CD4-positive, alpha-beta T cell treated with Interleukin-2 at 100 ng/mL for 4 hours (primary cell): Measurements from ENCODE around the gene ZMPSTE24.
"Not testable (repeated sequence)": the region's sequence is repeated elsewhere in the genome, so short reads cannot be mapped to it uniquely, and the experiment has no call there.

ENCODE experiments used
- DNase-seq: peaks from one replicate; pipeline ENCODE4 v3.0.0-alpha.2; 2020; ENCODE audit warnings: low spot score

ZMPSTE24 gene

DNA sequence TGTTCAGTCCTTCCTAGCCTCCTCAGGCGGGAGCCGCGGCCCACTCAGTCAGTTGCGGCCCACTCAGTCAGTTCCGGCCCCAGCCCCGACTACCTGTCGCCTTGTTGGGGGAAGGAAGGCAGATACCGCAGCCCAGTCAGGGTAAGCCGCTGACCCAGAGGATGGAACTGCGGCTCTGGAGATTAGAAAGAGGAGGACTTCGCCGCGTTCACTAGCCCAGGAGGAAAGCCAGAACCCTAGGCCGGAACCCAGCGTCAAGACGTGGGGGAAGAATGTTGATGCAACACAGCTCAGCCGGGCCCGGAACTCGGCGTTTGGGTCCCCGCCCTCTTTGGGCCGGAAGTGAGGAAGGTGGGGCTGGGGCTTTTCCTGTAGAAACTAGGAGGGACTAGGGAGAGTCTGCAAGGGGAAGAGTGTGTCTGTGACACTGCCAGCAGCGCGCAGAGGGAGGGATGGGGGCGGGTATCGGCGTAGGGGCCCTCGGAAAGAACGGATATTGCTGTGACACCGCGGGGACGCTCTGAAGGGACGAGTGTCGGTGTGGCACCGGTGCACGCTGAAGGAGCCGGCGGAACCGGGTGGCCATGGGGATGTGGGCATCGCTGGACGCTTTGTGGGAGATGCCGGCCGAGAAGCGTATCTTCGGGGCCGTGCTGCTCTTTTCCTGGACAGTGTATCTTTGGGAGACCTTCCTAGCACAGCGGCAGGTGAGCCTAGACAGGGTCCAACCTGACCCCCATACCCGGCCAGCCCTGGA lies at the start of gene ZMPSTE24:
Gene ZMPSTE24 (plus strand): TSS at position 549 of the 757 bp plus-strand sequence. CDS start 36 bp downstream, at position 585.
- peak; percentile 98 for DNase-seq

DNA sequence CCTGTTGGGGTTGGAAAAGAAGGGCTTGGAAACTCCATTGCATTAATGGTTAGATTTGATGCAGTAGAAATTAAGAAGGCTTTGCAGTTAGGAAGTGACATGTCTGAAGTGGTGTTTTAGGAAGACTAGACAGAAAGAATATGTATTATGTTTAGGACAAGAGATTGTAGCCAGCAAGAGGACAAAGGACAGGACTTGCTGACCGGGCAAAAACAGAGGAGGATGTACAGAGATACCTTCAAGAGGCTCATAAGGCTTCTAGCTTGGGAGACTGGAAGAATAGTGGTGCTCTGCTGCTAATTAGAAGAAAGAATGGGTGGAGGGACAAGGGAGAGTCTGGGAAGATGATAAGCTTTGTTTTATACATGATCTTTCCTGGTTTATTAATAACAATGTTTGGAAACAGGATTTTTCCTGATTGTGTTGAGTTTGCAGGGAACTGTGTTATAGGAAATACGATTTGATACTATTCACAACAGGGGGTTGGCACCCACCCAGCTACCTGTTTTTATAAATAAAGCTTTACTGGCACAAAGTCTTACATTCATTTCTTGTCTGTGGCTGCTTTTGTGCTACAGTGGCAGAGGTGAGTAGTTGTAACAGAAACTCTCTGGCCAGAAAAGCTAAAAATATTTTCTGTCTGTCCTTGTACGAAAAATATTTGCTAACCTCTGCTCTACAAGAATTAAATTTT lies 47.4 kb upstream of the ZMPSTE24 start:
- no peak for DNase-seq

DNA sequence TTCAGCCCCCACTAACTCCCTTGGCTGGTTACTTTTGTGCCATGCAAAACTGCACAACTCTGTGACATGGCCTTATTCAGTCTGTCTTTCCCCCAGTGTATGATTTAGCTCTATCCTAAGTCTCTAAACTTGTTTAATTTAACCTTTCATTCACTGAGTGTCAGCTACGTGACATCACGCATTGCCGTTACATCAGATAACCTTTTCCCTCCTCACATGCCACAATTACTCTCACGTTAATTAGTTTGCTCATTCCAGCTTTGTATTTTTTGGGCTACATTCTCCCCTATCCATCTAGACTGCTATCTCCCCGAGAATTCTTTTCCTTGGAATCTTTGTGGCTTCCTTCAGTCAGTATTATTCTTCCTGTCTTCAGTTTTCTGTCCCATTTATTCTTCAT lies 39.7 kb upstream of the ZMPSTE24 start:
- DNase-seq: no peak

DNA sequence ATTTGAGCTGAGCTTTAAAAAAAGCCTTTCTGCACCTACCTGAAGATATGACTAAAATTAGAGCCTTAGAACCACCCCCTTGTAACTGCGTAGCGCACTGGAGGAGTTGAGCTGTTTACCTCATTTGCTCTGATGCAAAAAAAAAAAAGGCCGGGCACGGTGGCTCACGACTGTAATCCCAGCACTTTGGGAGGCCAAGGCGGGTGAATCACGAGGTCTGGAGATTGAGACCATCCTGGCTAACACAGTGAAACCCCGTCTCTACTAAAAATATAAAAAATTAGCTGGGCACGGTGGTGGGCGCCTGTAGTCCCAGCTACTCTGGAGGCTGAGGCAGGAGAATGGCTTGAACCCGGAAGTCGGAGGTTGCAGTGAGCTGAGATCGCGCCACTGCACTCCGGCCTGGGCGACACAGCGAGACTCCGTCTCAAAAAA lies 36.5 kb upstream of the ZMPSTE24 start:
- DNase-seq: not testable (repeated sequence)

DNA sequence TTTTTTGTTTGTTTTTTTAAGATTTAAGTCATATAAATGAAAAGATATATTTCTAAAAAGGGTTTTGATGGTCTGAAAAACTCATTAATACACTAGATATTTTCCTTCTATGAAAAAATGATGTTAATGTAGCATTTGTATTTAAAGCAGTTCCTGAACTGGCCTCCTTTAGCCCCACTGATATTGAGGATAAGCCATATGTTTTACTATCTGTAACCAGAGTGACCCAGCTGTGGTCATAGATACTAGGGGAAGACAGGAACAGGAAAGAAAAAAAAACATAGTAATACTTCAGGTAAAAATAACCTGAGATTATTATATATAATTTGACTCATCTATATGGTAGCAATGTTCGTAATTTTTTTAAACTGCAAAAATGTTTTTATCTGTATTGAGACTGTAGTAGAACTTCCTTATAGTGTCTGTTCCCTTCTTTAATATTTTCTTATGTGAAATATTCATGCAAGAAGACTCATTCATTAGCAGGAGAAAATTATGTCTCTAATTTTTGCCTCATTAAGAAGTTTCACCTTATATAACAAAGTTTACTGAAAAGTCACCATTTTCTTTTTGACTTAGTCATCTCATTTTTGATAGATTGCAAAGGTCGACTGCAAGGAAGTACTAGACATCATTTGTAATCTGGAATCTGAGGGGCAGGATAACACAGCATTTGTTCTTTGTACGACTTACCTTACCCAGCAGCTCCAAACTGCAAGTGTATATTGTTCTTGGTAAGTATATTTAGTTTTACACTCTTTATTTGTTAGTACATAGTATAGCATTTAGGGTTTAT lies 35.9 kb upstream of the ZMPSTE24 start:
- DNase-seq: no peak

DNA sequence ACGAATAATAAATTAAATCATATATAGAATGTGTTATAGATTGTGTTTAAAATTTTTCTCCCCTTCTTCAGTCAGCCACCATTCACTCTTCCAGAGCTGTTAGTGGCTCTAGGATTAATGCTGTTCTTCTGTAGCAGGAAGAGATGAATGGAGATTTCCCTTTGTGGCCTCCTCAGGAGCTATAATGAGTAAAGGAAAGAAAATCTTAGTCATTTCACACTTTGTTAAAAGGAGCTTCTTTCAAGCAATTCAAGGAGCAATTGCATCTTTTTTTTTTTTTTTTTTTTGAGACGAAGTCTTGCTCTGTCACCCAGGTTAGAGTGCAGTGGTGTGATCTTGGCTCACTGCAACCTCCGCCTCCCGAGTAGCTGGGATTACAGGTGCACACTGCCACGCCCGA lies 34.0 kb upstream of the ZMPSTE24 start:
- no peak for DNase-seq

DNA sequence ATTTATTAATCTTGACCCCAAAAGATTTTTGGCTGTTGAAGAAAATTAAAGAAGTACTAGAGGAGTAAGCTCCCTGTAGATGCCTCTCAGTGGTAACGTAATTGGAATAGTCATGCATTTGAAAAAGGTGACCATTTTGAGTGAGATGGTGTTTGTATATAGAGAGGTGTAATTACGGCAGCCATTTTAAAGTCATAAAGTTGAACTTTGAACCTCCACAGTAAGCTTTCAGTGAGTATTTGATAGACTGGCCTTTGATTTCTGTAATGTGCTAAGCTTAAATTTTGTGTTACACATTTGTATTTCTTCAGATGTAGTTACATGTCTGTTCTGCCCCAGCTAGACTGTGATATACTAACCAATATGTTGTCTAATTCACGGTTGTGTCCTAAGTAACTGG lies 31.8 kb upstream of the ZMPSTE24 start:
- no peak for DNase-seq

DNA sequence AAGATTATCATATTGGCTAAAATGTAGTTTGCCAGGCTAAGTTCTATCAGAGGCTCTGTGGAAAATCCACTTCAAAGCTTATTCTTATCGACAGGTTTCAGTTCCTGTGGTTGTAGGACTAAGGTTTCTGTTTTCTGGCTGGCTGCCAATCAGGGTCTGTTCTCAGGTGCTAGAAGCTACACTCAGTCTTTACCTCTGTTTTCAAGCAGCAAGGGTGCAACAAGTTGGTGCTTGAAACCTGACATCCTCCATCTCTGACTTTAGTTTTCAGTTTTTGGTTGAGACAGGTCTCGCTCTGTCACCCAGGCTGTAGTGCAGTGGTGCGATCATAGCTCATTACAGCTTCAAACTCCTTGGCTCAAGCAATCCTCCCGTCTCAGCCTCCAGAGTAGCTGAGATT lies 25.6 kb upstream of the ZMPSTE24 start:
- DNase-seq: peak; percentile 42

DNA sequence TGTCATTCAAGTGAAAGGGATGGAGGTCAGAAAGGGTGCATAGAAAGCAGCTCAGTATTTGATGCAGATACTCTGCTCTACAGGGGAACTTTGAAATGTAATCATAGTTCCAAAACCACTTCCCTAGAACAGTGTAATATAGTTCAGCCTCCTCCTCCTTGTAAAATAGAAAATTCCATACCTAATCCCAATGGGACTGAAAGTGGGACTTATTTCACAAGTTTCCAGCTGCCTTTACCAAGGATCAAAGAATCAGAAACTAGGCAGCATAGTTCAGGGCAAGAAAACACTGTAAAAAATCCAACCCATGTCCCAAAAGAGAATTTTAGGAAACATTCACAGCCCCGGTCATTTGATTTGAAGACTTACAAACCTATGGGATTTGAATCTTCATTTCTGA lies 18.4 kb upstream of the ZMPSTE24 start:
- no peak for DNase-seq

DNA sequence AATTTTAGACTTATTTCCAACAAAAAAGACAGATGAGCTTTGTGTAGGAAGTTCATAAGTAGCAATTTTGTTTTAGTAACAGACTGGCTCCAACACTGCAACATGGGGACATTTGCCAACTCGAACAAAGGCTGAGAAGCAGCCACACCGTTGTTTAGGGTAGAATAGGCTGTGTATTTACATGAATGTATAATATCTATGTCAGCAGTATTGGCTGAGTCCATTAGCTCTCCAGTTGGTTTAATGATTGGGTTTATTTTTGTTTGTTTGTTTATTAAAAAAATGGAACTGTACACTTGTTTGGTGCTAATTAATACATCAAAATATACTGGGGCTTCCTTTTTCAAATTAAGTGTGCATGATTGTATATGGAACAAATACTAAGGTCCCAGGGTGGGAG lies 17.6 kb upstream of the ZMPSTE24 start:
- DNase-seq: no peak

DNA sequence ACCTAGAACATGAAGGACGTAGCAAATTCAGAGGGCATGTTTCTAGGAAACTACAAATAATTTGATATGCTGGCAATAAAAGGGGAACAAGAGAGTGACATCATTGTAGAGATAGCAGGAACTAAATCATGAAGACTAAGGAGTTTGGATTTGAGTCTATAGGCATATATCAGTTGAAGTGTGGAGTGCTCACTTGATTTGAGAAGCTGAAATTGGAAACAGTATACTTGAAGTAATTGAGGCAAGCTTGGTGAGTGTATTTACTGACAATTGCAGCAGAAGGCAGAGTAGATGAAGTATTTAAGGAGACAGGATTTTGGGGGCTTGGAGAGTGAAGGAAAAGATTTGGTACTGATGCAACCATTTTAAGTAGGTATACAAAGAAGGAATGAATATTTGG lies 16.7 kb upstream of the ZMPSTE24 start:
- DNase-seq: no peak

DNA sequence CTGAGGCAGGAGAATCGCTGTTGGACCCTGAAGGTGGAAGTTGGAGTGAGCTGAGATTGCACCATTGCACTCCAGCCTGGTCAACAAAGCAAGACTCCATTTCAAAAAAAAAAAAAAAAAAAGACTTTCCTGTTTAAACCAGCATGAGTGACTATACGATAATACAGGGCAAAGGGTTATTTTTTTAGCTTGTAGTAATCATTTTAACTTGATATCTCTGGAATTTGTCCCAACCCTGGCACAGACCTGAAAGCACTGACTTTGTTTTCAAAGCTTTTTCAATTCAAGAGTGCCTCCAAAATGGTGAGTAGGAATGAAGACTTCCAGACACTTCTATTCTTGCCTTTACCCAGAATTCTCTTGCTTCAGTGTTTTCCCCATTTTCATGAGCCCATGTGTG lies 14.7 kb upstream of the ZMPSTE24 start:
- no peak for DNase-seq

DNA sequence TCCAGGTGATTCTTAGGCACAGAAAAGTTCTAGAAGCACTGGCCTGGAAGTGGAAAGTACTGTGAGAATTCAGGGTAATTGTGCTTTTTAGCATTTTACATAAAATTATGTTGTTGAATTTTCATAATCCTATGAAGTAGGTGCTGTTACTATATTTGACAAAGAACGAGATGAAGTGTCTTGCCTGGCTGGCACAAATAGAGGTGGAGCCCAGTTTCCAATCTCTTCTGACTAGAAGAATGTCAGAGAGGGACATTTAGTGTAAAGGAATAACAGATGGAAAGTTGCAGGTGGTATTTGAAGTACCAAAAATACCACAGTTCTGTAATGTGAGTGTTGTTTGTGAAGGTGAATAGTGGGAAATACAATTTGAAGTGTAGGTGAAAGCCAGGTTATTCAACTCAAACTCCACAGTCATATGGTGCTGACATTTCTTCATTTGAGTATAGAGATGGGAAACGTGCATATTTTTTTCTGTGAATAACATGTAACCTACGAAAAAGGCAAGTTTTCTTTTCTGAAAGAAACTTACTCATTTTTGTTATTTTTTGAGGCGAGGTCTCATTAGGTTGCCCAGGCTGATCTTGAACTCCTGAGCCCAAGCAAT lies 13.8 kb upstream of the ZMPSTE24 start:
- no peak for DNase-seq

DNA sequence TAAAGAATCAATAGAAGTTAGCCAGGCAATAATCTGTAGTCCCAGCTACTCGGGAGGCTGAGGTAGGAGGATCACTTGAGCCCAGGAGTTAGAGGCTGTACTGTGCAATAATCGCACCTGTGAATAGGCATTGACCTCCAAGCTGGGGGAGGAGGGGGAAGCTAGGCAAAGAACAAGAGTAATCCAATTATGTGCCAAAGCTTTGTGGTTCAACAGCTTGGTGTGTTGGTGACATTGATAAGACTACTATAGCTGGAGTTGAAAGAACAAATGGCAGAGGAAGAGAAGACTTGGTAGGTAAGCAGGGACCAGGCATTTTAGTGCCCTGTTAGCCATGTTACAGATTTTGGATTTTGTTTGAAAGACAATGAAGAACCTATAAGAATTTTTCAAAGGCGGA lies 12.3 kb upstream of the ZMPSTE24 start:
- no peak for DNase-seq

DNA sequence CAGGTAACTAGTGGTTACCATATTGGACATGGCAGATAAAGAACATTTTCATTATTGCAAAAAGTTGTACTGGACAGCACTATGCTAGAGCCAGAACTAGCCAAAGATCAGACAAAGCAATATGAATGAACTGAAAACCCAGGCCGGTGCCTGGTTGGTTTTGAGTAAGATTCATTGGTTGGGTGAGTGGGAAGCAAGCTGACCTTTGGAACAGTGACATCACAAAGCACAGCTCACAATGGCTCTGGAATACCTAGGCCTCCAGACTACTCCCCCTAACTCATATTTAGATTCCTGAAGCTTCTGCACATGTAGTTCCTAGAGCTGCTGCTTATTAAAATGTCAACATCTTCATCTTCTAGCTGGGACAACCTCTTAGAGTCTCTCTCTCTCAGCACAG lies 10.4 kb upstream of the ZMPSTE24 start, which contains the start of gene TMCO2:
Gene TMCO2 (plus strand): TSS at position 283 of the 400 bp plus-strand sequence. CDS start 57 bp downstream, at position 340.
- no peak for DNase-seq

DNA sequence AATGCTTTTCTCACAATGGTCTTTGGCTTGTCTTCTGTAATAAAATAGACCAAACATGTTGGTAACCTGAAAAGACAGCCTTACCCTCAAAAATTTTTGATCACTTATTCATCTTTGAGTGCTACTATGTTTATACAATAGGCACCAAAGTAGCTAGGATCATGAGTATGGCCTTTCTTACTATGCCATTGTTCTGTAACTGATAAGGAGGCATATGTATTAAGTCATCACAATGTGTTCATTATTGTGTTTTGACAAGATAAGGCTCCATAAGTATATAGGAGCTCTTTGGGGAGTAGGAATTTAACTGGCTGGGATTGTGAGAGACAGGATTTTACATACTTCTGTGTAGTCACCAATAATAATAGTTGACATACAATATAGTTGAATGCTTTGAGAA lies 9.6 kb upstream of the ZMPSTE24 start:
- DNase-seq: no peak

DNA sequence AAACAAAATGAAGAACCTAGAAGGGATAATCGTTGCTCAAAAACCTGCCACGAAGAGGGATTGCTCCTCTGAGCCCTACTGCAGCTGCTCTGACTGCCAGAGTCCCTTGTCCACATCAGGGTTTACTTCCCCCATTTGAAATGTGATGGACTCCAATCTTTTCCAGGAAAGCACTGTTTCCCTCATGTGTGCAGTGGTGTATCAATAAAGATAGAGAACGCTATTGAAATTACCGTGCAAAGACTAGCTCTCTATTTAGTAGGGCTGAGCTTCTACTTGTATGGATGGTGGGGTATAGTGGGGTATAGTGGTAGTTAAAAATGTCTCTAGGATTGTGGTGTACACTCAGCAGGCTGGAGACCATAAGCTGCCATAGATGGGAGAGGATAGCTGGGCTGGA lies 6.6 kb upstream of the ZMPSTE24 start:
- no peak for DNase-seq

DNA sequence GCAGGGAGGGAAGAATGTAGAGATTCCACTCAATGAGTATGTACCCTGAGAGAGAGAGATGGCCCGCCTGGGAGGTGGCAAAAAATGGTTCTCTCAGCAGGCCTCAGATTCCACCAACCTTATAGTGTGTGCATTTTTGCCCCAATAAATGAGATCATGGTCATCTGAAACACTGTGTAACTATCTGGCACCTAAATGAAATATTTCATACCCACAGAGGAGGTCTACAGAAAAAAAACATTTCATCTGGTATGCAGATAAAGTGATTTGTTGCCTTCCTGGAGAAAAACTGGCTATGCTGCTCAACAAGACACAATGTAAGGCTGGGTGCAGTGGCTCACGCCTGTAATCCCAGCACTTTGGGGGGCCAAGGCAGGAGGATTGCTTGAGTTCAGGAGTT lies 5.4 kb upstream of the ZMPSTE24 start:
- DNase-seq: no peak

DNA sequence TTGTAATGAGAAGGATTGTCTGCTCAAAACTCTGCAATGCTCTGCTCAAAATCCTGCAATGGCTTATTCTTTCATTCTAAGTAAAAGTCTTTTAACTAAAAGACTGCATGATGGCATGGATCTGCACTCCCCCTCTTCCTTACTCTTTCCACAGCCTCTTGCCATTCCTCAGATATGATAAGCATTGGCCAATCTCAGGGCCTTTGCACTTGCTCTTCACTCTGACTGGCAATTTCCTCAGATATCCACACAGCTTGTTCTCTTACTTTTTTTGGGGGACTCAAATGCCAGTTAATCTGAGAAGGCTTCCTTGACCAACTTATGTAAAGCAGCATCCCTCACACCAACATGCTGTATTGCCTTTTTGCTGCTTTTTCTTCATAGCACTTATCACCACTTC lies 2.8 kb upstream of the ZMPSTE24 start:
- DNase-seq: no peak

DNA sequence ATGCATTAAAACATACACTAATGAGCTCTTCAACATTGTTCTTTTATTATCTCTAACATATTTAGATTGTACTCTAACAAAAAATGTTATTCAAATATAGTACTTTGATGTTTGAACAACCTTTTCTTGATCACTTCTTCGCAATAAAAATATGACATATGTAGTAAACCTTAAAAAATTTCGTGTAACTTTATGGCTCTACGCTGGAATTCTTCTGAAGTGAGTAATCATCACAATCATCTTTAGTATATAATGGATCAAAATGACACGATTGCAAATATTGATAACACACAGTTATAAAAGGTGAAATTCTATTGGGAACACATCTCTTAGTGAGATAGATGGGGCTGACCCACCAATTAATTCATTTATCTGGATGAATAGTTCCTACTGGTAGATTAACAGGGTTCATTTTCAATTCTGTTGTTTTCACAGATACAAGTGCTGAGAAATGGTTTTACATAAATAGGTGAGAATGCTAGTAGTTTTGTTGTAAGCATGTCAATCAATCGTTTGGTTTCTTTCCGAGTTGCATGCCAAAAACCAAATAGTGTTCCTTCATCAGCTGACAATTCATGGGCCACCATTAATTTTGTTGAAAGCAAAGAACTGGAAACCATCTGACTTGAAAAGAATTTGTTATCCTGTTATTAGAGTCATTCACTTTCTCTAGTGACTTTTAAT lies 1.5 kb upstream of the ZMPSTE24 start:
- no peak for DNase-seq

DNA sequence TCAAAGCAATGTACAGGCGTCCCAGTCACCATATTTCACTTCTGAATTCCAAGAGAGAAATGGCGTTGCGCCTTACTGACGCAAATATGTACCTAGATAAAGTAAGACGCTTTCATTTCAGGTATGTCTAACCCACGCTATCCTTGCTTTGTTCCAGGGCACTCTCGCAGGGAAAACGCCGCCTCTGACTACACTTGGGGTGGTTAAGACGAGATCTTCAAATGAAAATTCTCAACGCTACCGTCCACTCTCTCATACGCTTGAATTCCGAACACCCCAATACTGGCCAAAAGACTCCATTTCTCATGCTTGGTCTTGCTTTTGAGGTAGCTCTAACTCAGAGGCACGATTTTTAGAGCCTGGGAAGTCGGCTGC lies 736 bp upstream of the ZMPSTE24 start:
- DNase-seq: no peak

DNA sequence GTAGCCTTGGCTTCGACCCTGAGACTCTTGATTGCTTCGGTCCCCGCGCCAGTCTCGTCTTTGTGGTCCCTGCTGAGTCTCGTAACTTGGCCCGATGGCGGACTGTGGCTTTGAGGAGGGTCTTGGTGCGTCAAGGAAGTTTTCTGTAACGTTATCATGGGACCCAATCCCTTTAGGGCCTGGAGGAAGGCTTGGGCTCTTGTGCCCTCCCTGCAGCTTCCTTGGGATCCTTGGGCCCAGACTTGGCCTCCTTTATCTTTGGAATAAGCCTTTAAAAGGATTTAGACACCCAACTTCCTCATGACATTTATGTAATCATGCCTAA lies 371 bp downstream of the ZMPSTE24 start:
- DNase-seq: no peak
